ENCODE data around the gene IGSF21.

The IGSF21 gene

DNA sequence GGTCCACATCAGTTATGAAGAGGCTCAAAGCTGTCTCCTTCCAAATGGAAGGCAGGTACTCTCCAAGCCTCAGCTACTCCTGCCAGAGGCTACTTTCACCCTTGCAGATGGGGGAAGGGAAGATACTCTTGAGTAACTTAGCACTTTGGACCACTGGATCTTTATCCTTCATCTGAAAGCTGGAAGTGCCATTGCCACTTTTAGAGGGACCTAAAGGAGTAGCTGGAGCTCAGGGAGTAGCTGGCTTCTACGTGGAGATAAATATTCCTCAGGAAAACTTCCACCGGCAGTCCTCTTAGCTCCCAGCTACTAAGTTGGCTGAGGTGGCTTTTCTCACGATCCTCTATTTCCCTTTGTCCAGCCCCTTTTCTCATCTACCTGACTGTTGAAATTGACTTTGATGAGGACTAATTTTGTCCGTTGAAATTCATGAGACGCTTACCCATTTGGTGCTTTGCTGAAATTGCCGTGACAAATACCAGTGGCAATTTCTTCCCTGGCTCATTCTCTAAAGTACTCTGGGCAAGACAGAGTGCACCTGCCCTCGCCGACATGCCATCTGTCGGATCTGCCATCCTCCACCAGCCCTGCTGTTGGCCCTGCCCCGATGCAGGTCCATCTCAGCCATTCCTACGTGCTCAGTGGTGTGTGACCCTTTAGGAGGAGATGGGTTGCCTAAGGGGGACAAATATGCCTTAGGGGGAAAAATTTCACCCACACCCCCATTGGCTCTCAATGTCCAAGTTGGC is 13.6 kb downstream of the IGSF21 start:
- DNase-seq = no peak

DNA sequence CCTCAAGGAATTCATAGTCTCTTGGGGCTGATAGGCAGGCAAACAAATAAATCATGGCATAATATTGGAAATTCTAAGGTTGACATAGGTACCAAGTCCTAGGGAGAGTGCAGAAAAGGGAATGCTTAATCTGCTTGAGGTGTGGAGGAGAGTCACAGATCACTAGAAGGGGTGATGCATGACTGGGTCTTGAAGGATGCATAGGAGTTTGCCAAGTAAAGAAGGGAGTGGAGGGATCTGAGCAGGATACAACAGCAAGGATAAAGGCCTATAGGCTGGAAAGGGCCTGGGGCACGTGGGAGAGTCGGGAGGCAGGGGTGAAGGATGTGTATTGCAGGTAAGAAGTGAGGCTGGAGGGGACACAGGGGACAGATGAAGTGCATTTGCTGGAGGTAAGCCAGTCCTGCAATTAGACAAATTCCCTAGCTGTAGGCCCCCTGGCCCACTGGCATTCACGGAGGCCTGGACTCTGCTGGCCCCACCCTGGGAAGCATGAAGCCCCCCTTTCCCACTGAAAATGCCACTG is 15.9 kb downstream of the IGSF21 start:
- no peak for DNase-seq

DNA sequence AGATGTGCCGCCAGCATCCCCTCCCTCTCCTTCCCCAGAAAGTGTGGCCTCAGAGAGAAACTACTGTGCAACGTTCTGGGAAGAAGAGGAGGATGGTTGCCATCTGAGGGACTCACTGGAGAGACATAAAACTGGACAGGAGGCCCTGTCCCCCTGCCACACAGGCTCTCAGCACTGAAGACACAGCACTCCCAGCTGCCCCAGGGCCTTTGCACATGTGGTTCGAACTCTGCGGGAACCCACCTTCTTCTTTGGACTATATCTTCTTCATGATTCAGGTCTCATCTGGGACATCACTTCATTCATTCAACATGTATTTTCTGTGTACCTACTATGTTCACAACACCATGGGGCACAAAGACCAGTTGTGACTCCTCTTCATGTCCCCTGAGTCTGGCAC is 17.4 kb downstream of the IGSF21 start:
- DNase-seq = no peak

DNA sequence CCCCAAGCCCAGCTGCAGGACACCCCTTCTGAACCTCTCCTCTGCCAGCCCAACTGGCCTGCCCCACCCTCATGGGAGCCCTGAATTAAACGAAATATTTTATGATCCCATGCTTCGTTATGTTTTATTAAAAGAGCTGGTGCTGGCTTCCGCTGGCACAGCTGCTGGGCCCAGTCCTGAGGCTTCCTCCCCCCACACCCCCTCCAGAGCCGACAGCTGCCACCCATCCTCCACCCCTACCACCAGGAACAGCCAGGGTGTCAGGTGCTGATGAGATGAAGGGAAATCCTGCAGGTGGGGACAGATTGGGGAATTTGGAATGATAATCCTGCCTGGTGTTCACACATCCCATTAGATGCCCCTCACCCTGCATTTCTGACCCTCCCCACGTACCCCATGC is 19.0 kb downstream of the IGSF21 start:
- DNase-seq = no peak

DNA sequence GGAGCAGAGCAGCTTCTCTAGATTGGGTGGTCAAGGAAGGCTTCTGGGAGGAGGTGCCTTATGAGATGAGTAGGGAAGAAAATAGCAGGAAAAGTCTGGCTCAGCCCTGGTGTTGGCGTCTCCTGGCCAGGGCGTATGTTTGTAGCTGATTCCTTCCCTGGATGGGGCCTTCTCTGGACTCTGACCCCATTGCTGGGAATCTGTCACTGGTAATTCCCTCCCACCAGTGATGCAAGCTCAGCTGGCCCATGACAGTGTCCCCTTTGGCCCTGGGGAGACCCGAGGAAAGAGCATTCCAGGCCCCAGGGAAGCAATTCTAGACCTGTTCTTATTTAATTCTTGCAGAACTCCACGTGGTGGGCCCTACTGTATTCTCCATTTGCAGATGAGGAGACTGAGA is 20.7 kb downstream of the IGSF21 start:
- no peak for DNase-seq

DNA sequence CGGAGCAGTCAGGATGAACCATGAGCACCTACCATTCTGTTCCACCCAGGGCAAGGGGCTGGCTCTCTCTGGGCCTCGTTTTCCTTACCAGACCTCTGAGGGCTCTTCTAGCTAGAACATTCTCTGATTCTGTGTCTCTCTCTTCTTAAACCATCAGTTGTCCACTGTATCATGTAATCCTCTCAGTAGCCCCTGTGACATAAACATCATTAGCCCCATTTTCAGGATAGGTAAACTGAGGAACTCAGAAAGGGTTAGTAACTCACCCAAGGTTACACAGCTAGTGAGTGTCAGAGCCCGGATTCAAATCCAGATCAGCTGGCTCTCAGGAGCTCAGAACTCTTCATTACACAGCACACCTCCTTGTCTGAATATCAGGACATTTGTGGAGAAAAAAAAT is 22.8 kb downstream of the IGSF21 start:
- DNase-seq = no peak

DNA sequence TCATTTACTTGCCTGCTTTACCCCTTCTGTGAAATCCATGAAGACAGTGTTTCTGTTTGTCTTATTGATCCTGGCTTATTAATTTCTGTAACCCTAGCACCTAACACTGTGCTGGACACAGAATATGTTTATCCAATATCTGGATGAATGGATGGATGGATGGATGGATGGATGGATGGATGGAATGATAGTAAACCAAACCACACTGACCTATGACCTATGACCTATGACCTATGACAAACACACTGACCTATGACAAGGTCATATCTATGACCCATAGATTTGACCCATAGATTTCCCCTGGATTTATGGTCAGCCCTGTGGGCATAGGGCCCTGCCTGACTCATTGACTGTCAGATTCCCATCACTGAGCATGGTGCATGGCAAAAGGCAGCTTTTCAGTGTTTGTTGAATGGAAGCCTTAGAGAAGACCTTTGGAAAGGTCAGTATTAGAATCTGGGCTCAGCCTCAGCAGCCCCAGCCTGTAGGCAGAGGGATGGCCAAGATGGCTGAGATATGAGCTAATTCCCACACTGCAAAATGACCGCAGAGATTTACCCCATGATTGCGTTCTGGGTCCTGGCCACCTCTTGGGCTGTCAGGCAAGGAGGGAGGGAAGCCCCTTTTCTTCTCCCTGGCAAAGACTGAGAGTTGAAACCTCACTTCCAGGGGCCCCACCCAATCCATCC is 24.6 kb downstream of the IGSF21 start:
- DNase-seq = no peak

DNA sequence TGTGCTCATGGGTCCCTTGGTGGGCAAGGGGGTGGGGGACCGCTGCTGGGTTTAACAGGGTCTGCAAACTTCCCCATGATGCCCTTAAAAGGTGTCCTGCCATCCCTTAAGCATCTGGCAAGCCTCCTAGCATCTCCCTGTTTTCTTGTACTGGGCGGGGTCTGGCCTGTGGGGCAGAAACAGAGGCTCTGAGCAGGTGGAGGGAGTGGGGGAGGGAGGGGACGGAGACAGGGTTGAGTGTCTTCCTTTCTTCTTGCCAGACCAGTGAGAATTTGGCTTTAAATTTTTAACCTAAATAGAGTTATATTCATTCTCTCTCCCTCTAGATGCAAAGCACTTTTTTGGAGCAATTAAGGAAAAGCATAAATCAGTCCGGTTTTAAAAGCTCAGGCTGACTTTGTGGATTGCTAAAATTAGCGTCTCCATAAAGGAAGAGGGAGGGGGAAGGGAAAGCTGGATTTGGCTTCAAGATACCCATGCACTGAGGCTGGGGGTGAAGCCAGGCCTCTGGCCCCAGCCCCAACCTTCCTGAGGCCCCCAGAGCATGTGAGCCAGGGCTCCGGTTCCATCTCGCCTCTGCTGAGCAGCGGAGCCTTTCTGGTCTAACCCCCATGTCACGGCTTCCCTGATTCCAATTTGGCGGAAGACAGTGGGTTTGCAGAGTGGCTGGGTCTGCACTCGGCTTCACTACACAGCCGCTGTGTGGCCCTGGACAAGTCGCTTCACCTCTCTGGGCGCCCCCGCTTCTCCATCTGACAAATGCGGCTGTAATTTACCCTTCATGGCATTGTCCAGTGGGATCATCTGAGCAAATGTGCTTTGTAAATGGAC is 25.3 kb downstream of the IGSF21 start:
- DNase-seq = no peak

DNA sequence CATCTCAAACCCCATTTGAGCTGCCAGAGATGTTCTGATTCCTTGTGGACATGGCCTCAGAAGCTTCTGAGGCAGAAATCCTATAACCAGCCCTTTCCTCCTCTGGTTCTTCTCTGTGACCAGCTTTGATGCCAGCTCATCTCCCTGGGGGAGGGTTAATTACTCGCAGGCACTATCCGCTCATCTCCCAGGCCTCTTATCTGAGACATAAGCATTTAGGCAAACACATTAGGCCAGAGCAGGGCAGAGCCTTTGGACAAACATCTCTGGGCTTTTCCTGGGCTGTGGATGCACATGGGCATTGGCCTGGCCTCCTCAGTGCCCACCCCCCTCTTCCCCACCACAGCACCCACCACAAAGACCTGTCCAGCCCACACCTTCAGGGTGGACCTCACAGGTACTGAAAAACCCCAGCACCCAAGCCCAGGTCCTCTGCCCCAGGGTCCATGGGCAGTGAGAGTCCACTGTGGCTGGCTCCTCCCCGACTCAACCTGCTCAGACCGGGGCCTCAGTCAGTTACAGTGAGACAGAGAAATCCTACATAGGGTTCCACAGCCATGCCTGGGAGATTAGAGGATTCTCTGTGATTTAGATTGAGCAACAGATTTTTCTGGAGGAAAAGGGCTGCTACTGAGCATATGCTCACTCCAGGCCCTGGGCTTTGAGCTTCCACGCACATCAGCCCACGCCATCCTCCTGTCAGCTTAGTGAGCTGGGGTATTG is 26.9 kb downstream of the IGSF21 start:
- no peak for DNase-seq

DNA sequence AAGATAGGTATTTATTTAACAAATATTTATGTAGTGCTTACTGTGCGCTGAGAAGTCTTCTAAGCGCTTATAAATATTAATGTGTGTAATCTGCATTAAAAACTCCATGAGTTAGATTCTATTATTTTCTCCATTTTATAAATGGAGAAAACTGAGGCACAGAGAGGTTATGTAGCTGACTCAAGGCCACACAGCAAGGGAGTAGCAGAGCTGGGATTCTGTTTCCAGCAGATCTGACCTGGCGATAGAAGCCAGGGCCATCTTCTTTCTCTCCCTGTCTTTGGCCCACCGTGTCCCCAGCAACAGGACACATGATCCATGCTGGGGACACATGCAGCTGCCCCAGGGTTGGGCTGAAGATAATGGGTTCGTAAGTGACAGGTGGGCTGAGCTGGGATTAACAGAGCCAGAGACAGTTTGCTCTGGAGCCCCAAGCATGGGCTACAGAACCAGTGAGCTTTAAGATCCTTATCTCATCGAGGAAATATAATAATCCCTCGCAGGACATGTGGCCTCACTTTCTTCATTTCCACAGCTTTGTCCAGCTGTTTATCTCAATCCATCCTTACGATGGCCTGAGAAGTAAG is 30.3 kb downstream of the IGSF21 start:
- DNase-seq = no peak

DNA sequence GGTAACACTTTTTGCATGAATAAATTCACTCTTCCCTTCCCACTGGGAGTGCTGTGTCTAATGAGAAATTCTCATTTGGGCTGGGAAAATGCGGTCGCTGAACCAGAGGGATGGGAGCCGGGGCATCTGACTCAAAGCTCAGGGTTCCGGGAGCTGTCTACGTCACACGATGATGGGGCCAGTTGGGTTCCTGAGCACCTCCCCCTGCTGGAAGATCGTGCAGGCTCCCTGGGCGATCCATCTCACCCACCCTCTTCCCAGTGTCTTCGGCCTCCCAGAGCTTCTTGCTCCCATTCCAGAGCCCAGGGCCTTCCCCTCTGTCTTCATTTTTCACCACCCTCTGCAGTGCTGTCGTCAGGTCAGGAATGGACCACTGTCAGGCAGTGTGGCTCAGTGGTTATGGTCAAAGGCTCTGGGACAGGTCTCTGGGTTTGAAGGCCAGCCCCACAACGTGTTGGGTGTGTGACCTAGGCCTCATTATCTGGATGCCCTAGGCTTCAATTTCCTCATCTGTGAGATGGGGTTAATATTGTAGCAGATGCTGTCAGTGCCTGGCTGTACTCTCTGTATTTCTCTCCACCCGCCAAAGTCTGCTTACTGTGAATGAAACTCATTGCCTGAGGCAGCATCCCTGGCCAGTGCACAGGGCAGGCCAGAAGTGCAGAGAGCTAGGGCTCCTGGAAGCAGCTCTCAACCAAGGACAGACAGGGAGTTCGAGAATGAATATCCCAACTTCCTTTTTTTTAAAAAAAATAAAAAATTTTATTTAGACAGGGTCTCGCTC is 31.8 kb downstream of the IGSF21 start:
- no peak for DNase-seq

DNA sequence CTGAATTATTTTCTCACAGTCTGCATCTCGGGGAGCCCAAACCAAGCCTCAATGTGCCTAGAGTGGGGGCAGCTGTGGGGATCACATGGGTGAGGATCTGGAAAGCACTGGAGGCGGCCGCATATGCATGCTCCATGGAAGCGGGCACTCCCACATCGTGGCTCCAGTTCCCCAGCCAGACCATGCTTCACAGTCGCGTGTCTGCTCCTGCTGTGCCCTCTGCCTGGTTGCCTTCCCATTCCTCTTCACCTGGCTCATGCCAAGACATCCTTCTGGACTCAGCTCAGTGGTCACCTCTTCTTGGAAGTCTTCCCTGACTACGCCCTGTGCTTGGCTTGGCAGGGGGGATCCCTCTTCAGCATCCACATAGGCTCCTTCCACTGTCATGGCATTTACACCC is 32.8 kb downstream of the IGSF21 start:
- DNase-seq = no peak

DNA sequence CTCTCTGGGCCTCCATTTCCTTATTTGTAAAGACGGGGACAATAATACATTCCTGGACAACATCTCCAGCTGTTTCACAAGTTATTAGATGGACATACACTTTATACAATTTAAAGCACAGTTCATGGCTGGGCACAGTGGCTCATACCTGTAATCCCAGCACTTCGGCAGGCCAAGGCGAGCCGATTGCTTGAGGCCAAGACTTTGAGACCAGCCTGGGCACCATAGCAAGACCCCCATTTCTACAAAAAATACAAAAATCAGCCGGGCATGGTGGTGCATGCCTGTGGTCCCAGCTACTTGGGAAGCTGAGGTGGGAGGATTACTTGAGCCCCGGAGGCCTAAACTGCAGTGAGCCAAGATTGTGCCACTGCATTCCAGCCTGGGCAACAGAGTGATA is 34.1 kb downstream of the IGSF21 start:
- no peak for DNase-seq

DNA sequence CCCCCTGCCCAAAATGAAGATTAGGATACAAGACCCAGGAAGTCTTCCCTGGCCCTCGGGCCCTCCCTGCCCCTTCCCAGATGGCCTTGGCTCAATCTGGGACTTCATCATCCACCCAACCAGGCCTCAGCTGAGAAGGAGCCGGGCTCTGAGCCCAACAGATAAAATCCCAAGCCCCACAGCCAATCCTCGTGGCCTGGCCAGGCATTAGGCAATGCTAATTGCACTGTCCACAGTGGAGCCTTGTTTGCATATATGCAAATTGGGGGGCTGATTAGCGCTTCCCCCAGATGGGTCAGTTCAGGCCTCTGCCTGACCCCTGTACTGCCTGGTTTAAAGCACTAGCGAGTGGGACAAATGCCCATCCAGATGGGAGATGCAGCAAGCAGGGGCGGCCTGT is 34.9 kb downstream of the IGSF21 start:
- DNase-seq = no peak

DNA sequence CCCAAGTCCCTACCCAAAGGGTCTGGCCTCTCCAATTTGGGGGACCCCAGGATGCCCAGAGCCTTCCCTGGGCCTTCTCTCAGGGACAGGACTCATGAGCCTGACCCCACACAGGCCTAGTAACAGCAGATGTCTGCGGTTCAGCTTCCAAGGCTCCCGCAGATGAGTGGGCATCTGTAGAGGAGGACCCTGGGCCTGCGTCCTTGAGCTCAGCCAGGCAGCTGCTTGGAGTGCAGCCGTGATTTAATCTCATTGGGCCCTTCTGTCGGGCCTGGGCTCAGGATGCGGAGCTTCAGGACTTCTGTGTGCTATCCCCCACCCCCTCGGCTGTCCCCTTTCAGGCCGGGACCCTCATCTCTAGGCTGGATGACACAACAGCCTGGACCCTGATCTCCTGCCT is 35.4 kb downstream of the IGSF21 start:
- no peak for DNase-seq

DNA sequence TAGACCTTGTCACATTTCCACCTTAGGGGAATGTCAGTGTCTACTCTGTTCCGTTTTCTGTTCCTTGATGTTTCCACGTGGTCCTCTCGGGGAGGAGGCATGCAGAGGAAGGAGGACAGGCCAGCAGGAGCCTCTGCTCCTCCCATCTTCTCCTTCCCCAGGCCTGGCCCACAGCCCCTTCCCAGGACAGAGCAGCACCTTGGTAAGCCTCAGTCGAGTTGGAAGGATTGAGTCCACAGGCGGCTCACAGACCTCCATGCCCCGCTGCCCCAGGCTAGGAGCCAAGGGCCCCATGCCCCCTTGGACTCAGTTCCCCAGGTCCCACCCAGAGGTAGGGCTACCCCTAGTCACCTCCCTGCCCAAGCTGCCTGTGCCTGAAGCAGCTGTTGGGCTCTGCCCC is 36.5 kb downstream of the IGSF21 start:
- no peak for DNase-seq

DNA sequence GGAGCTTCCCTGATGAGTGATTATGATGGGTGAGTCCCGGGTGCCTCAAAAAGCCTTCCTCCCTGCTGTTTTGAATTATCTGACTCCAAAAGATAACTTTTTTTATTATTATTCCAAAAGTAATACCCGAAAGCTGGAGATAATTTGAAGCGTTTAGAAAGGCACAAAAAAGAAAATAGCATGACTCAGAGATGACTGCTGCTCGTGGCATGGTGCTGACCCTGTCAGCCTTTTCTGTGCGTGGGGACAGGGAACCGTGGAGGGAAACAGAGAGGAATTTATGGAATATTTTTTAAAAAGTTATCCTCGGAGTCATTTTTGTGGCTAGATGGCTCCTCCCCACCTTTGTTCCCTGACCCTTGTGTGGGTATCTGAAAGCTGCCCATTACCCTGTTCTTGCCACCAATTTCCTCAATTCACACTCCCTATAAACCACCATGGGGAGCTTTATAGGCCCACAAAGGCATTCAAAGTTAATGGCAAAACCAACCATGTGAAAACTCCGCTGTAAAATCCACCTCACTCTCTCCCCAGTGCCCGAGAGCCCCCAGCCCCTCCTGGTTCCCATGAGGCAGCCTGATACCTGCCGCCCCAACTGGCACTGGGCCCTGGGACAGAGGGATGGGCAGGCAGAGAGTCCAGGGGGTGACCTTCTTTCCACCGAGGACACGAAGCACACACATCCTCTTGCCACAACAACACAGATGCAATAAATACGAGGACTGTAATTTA is 37.5 kb downstream of the IGSF21 start:
- DNase-seq = no peak

DNA sequence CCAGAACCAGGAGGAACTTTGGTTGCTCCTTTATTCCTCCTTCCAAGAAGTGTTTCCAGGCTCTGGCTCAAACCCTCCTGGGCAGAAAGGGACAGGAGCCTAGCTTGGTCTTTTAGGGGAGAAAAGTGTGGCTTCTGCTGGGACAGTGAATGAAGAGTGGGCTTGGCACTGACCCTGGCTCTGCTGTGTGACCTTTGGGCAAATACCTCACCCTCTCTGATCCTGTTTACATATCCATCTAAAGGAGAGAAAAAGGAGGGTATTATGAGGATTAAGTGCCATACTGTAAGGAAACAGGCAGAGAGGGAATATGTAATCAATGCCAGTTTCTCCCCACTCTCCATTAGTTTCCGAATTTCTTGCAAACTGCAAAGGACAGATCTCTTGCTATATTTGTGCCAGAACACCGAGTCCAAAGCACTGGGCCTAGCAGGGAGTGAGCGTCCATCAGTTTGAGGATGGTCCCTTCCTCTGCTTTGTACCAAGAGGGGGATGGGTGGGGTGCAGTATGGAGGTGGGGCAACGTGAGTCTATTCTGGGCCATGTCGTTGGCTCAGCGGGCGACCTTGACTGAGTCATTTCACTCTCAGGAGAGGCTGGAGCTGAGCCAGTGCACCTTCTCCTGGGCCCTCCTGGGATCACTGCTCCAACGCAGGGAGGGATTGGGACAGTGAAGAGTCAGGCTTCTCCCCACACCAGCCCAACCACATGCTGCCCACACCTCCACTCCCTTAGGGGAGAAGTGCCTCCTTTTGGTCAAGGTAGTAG is 38.4 kb downstream of the IGSF21 start:
- no peak for DNase-seq

DNA sequence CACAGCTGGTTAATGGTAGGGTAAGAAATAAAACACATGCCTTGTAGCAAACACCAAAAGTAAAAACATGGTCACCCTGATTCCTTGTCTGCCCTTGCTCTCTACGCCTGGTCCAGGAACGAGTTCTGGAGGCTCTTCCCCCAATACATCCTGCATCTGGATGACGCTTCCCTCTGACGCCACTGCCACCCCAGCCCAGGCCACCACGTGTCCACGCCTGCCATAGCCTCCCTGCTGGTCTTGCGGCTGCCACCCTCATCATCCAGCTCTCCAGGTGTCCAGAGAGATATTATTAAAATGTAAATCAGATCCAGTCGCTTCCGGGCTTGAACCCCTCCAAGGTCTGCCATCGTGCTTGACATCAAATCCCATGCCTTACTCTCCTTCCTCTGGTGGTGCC is 39.3 kb downstream of the IGSF21 start:
- no peak for DNase-seq

DNA sequence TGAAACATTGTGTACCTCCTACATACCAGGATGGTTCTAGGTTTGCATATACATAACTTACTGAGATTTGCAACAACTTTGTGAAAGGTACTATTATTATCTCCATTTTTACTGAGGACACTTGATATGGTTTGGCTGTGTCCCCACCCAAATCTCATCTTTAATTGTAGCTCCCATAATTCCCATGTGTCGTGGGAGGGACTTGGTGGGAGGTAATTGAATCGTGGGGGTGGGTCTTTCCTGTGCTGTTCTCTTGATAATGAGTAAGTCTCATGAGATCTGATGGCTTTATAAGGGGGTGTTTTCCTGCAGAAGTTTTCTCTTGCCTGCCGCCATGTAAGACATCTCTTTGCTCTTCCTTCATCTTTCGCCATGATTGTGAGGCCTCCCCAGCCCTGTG is 40.1 kb downstream of the IGSF21 start:
- DNase-seq = no peak

Data from SIG-M5 (cell line).